Peyer's patch (tissue), 4 donors: ENCODE data around the gene SOX18. TPM values are rescaled to one million over a fixed set of nuclear protein-coding genes. Genes with fewer than 3 reads are reported as not detected.
A peak's percentile ranks its signal among the peaks of the same experiment; 100 is the strongest.

Experiments used
- DNase-seq, 3 donors: peaks; one replicate each; pipeline ENCODE4 v3.0.0-alpha.2; 2017 to 2019
- H3K27ac ChIP-seq, 4 donors: fragments of 200-600 bp; sonication (generic); one replicate each; pipeline ENCODE4 v1.5.1; 2016 to 2019
- H3K27me3 ChIP-seq, 2 donors: fragments of 200-600 bp; sonication (generic); one replicate each; pipeline ENCODE4 v1.5.1; 2019
- H3K36me3 ChIP-seq, 3 donors: fragments of 200-600 bp; sonication (generic); one replicate each; pipeline ENCODE4 v1.5.1; 2016 to 2019
- H3K4me1 ChIP-seq, 4 donors: fragments of 200-600 bp; sonication (generic); one replicate each; pipeline ENCODE4 v1.5.1; 2016 to 2019
- H3K4me3 ChIP-seq, 4 donors: fragments of 200-600 bp; sonication (generic); 1 replicate in 3 of 4; 2 replicates in 1 of 4; pipeline ENCODE4 v1.5.1; 2016 to 2019; ENCODE audit warnings: mild to moderate bottlenecking in 1 of 4
- H3K9me3 ChIP-seq, 4 donors: fragments of 200-600 bp; sonication (generic); one replicate each; pipeline ENCODE4 v1.5.1; 2016 to 2019; ENCODE audit warnings: mild to moderate bottlenecking in 1 of 4
- POLR2A ChIP-seq, 2 donors: fragments of 450-650 bp; IDR thresholded peaks; one replicate each; pipeline ENCODE4 v1.5.1; 2017; ENCODE audit warnings: antibody characterized with exemption in 2 of 2, mild to moderate bottlenecking in 2 of 2, moderate library complexity in 2 of 2
- total RNA-seq, 4 donors: library from RNA; depleted of rRNA; stranded (reverse); fragments of >200 nt; gene quantifications; one replicate each; pipeline ENCODE4 v1.1.0, GENCODE V29; 2016
- TF ChIP-seq, protein P1 (sequence below), 6 experiments: fragments of 450-650 bp in 4 of 6; fragments of 200-600 bp in 2 of 6; sonication (generic) in 1 of 6; IDR thresholded peaks; one replicate each; pipeline ENCODE4 v1.5.1; 2017 to 2019; ENCODE audit warnings: antibody characterized with exemption in 6 of 6, mild to moderate bottlenecking in 3 of 6, moderate library complexity in 1 of 6

The SOX18 gene
- total RNA-seq, 4 donors from 2014 or later: 2.8 to 6.6 (median 3.4) TPM; not detected in 1

DNA sequence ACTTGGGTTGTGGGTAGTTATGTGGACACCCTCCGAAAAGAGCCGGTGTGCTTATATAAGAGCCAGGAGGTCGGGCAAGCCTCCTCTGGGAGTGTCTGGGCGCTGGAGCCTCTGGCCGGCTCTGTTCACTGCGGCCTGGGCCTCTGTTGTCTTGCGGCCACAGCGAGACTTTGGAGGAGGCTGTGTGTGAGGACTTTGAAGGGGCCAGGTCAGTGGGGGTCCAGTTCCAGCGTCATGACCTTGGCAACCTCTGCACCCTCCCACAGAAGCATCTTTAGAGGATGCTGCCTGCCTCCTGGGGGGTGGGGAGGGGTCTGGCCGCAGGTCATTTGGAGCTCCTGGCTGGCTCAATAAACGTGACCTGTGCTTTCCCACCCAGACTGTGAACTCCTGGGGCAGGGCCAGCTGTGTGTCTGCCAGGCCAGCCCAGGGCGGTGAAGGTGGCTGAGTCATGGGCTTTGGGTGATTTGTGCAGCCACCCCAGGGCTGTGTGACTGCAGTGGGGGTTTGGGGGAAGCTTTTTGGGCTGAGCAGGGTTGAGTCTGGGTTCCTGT is 14.8 kb upstream of the SOX18 start:
- H3K27ac ChIP-seq: no peak overlapping the region
- peaks cover 0 to 38% (median 34%) of the 10 kb centered on the region in 4 donors for H3K4me1 ChIP-seq

DNA sequence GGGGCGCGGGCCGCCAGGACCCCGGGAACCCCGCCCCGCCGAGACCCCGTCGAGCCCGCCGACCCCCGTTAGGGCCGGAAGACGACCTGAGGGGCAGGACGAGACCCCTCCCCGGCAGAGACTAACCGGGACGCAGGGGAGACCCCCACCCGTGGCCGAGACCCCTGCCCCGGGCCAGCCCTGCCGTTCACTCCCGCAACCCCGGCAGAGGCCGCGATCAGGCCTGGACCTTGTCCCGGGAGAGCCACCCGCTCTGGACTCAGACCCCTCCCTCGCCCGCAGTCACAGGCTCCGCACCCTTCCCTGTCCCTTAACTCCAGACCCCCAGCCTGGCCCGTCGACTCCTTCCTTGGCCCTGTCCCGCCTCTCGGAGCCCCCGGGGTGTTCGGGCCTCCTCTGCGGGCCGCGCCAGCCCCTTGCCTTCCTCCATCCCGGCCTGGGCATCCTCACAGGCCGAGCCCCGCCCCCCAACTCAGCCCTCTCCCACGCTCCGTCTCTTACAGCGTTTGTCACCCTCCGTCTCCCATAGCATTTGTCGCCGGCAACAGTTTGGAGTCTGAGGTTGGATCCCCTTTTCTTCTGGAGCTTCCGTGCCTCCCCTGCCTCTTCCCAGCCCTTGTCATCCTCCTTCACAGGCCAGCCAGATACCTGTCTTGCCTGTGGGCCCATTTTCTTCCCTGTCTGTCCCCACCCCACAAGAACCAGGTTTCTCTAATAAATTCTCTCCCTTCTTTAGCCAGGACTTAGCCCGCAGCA is 14.1 kb upstream of the SOX18 start:
- peak in 1 of 3 donors; percentile 67 for DNase-seq
- TF ChIP-seq POLR2A (IDR thresholded peaks at IDR 0.05): no peak
- TF ChIP-seq, protein P1, sequence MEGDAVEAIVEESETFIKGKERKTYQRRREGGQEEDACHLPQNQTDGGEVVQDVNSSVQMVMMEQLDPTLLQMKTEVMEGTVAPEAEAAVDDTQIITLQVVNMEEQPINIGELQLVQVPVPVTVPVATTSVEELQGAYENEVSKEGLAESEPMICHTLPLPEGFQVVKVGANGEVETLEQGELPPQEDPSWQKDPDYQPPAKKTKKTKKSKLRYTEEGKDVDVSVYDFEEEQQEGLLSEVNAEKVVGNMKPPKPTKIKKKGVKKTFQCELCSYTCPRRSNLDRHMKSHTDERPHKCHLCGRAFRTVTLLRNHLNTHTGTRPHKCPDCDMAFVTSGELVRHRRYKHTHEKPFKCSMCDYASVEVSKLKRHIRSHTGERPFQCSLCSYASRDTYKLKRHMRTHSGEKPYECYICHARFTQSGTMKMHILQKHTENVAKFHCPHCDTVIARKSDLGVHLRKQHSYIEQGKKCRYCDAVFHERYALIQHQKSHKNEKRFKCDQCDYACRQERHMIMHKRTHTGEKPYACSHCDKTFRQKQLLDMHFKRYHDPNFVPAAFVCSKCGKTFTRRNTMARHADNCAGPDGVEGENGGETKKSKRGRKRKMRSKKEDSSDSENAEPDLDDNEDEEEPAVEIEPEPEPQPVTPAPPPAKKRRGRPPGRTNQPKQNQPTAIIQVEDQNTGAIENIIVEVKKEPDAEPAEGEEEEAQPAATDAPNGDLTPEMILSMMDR (IDR thresholded peaks at IDR 0.05): no peak
- Histone ChIP-seq H3K4me3 (peak overlapping the region; percentile 55 to 95 (median 86)), H3K27me3 (no peaks in the 10 kb centered on the region), H3K27ac (peak overlapping the region; percentile 66 to 85 (median 70)), H3K9me3 (no peaks in the 10 kb centered on the region), H3K36me3 (no peaks in the 10 kb centered on the region), H3K4me1 (peaks cover 0 to 38% (median 34%) of the 10 kb centered on the region in 4 donors)

More for the DNA sequence above, 14.8 kb upstream of the SOX18 start:
- TF ChIP-seq, protein P1 (IDR thresholded peaks at IDR 0.05): no peak
- TF ChIP-seq POLR2A (IDR thresholded peaks at IDR 0.05): no peak
- Histone ChIP-seq H3K9me3 (no peaks in the 10 kb centered on the region), H3K27me3 (no peaks in the 10 kb centered on the region), H3K4me3 (peak overlapping the region in 2 of 4 donors; percentile 79 to 93), H3K36me3 (no peaks in the 10 kb centered on the region)
- no peak for DNase-seq

- Histone ChIP-seq H3K27me3 (no peaks in the 10 kb centered on the region), H3K9me3 (no peaks in the 10 kb centered on the region), H3K27ac (peak within 1 kb of the TSS; percentile 66 to 85 (median 70)), H3K36me3 (no peaks in the 10 kb centered on the region), H3K4me1 (peaks cover 0 to 41% (median 39%) of the 10 kb centered on the region in 4 donors), H3K4me3 (peak within 1 kb of the TSS; percentile 55 to 95 (median 86))
- DNase-seq: peak; percentile 97 to 99 (median 97)
- TF ChIP-seq, protein P1 (IDR thresholded peaks at IDR 0.05): no peak
- peak; percentile 72 to 73 for TF ChIP-seq POLR2A (IDR thresholded peaks at IDR 0.05)
Measured at GRCh38 chr20:64062596-64063388, 13.4 kb upstream of the SOX18 start, which contains the start of gene TCEA2. Gene TCEA2 (plus strand): TSS chr20:64063198. CDS start chr20:64063313, 115 bp downstream.

- no peak for DNase-seq
Measured at GRCh38 chr20:64062276-64062595, 12.8 kb upstream of the SOX18 start.

GRCh38 chr20:64058536-64058935 is 9.1 kb upstream of the SOX18 start:
- Histone ChIP-seq H3K4me3 (no peak overlapping the region), H3K27me3 (no peaks in the 10 kb centered on the region), H3K27ac (no peak overlapping the region), H3K9me3 (no peaks in the 10 kb centered on the region), H3K36me3 (no peaks in the 10 kb centered on the region), H3K4me1 (peaks cover 0 to 21% (median 12%) of the 10 kb centered on the region in 4 donors)
- no peak for DNase-seq
- no peak for TF ChIP-seq POLR2A (IDR thresholded peaks at IDR 0.05)

More at GRCh38 chr20:64062276-64062595, 12.8 kb upstream of the SOX18 start:
- peak overlapping the region; percentile 66 to 85 (median 70) for H3K27ac ChIP-seq
- H3K36me3 ChIP-seq: no peaks in the 10 kb centered on the region
- peak overlapping the region; percentile 55 to 95 (median 86) for H3K4me3 ChIP-seq
- peaks cover 0 to 46% (median 41%) of the 10 kb centered on the region in 4 donors for H3K4me1 ChIP-seq
- H3K27me3 ChIP-seq: no peaks in the 10 kb centered on the region
- TF ChIP-seq, protein P1 (IDR thresholded peaks at IDR 0.05): no peak
- no peak for TF ChIP-seq POLR2A (IDR thresholded peaks at IDR 0.05)
- no peaks in the 10 kb centered on the region for H3K9me3 ChIP-seq
